ENCODE results near the gene DNAJC18. TPM values are rescaled to one million over a fixed set of nuclear protein-coding genes. Genes with fewer than 3 reads are reported as not detected.

Gene DNAJC18
- total RNA-seq, 3 donors from 2014 or later = 5.4 to 9.5 (median 7.6) TPM

- no peaks in the 10 kb centered on the region for H3K9me3 ChIP-seq
- H3K4me1 ChIP-seq = peaks cover 0 to 3% of the 10 kb centered on the region in 2 donors
- no peak for TF ChIP-seq POLR2A (IDR thresholded peaks at IDR 0.05)
- TF ChIP-seq CTCF (IDR thresholded peaks at IDR 0.05) = no peak
- no peak for TF ChIP-seq POLR2AphosphoS5 (IDR thresholded peaks at IDR 0.05)
- no peaks in the 10 kb centered on the region for H3K27me3 ChIP-seq
- no peak overlapping the region for H3K4me3 ChIP-seq
- intact Hi-C loops (cut with DNase I; ENCODE audit: low total_unique reads) = no loop called here
- peak overlapping the region in 1 of 2 donors; percentile 52 for H3K27ac ChIP-seq
- DNase-seq (ENCODE audit: low spot score in 2 of 2) = no peak
- H3K36me3 ChIP-seq = no peaks in the 10 kb centered on the region
Measured at GRCh38 chr5:139474890-139475791, 35.8 kb upstream of the DNAJC18 start.

GRCh38 chr5:139473565-139473964 is 34.2 kb upstream of the DNAJC18 start:
- no peak for TF ChIP-seq CTCF (IDR thresholded peaks at IDR 0.05)
- no peak for TF ChIP-seq POLR2A (IDR thresholded peaks at IDR 0.05)
- TF ChIP-seq POLR2AphosphoS5 (IDR thresholded peaks at IDR 0.05) = no peak
- no peaks in the 10 kb centered on the region for H3K9me3 ChIP-seq
- H3K4me3 ChIP-seq = no peak overlapping the region
- DNase-seq (ENCODE audit: low spot score in 2 of 2) = no peak
- H3K27me3 ChIP-seq = no peaks in the 10 kb centered on the region
- peaks cover 0 to 3% of the 10 kb centered on the region in 2 donors for H3K4me1 ChIP-seq
- H3K36me3 ChIP-seq = no peaks in the 10 kb centered on the region
- intact Hi-C loops (cut with DNase I; ENCODE audit: low total_unique reads) = no loop called here
- H3K27ac ChIP-seq = peak overlapping the region; percentile 50 to 76

- Histone ChIP-seq H3K9me3 (no peaks in the 10 kb centered on the region), H3K36me3 (no peaks in the 10 kb centered on the region), H3K27me3 (no peaks in the 10 kb centered on the region), H3K27ac (peak overlapping the region; percentile 50 to 76), H3K4me3 (no peak overlapping the region), H3K4me1 (peaks cover 0 to 3% of the 10 kb centered on the region in 2 donors)
- intact Hi-C loops (cut with DNase I; ENCODE audit: low total_unique reads) = no loop called here
- no peak for DNase-seq (ENCODE audit: low spot score in 2 of 2)
- TF ChIP-seq CTCF (IDR thresholded peaks at IDR 0.05) = no peak
- no peak for TF ChIP-seq POLR2AphosphoS5 (IDR thresholded peaks at IDR 0.05)
- no peak for TF ChIP-seq POLR2A (IDR thresholded peaks at IDR 0.05)
Measured at GRCh38 chr5:139473105-139473504, 33.8 kb upstream of the DNAJC18 start.

GRCh38 chr5:139472386-139473030 is 33.2 kb upstream of the DNAJC18 start:
- peaks cover 0 to 3% of the 10 kb centered on the region in 2 donors for H3K4me1 ChIP-seq
- H3K9me3 ChIP-seq = no peaks in the 10 kb centered on the region
- DNase-seq (ENCODE audit: low spot score in 2 of 2) = no peak
- no peaks in the 10 kb centered on the region for H3K36me3 ChIP-seq
- intact Hi-C loops (cut with DNase I; ENCODE audit: low total_unique reads) = no loop called here
- H3K4me3 ChIP-seq = no peak overlapping the region
- H3K27ac ChIP-seq = peak overlapping the region; percentile 50 to 76
- H3K27me3 ChIP-seq = no peaks in the 10 kb centered on the region
- TF ChIP-seq POLR2A (IDR thresholded peaks at IDR 0.05) (no peak), POLR2AphosphoS5 (IDR thresholded peaks at IDR 0.05) (no peak), CTCF (IDR thresholded peaks at IDR 0.05) (no peak)

GRCh38 chr5:139470821-139471300 is 31.5 kb upstream of the DNAJC18 start, which contains the start of gene SMIM33:
Gene SMIM33 (plus strand): TSS chr5:139471004. CDS start chr5:139471122, 118 bp downstream.
- Histone ChIP-seq H3K27ac (peak within 1 kb of the TSS in 1 of 2 donors; percentile 35), H3K27me3 (no peaks in the 10 kb centered on the region), H3K4me1 (peaks cover 0 to 3% of the 10 kb centered on the region in 2 donors), H3K4me3 (no peak within 1 kb of the TSS), H3K9me3 (no peaks in the 10 kb centered on the region), H3K36me3 (no peaks in the 10 kb centered on the region)
- TF ChIP-seq CTCF (IDR thresholded peaks at IDR 0.05) = no peak
- no peak for TF ChIP-seq POLR2AphosphoS5 (IDR thresholded peaks at IDR 0.05)
- TF ChIP-seq POLR2A (IDR thresholded peaks at IDR 0.05) = no peak
- DNase-seq (ENCODE audit: low spot score in 2 of 2) = no peak
- intact Hi-C loops (cut with DNase I; ENCODE audit: low total_unique reads) = no loop called here

Data from breast epithelium (tissue), 4 donors.